Effector memory CD4-positive, alpha-beta T cell (primary cell): ENCODE data around the gene HK3.

Source experiments
- DNase-seq, 3 donors: peaks; one replicate each; pipeline ENCODE4 v3.0.0-alpha.2; 2020
- H3K27ac ChIP-seq: 2 replicates; pipeline ENCODE4 v1.7.0; 2013; ENCODE audit warnings: mild to moderate bottlenecking, low read length, moderate library complexity; ENCODE audit not compliant: insufficient read depth, poor library complexity, severe bottlenecking
- H3K27me3 ChIP-seq: replicated peaks from 2 replicates; pipeline ENCODE4 v1.7.0; 2013; ENCODE audit warnings: mild to moderate bottlenecking, low read length; ENCODE audit not compliant: insufficient read depth, control insufficient read depth, poor library complexity, severe bottlenecking
- H3K36me3 ChIP-seq: 2 replicates; pipeline ENCODE4 v1.7.0; 2013; ENCODE audit warnings: mild to moderate bottlenecking, low read length, moderate library complexity; ENCODE audit not compliant: control insufficient read depth, insufficient read depth
- H3K4me1 ChIP-seq: 2 replicates; pipeline ENCODE4 v1.7.0; 2013; ENCODE audit warnings: low read length, mild to moderate bottlenecking; ENCODE audit not compliant: control insufficient read depth, insufficient read depth, poor library complexity, severe bottlenecking
- H3K4me3 ChIP-seq: 2 replicates; pipeline ENCODE4 v1.7.0; 2013; ENCODE audit warnings: low read length, low read depth, mild to moderate bottlenecking; ENCODE audit not compliant: insufficient read depth, poor library complexity, severe bottlenecking
- H3K9me3 ChIP-seq: 2 replicates; pipeline ENCODE4 v1.7.0; 2013; ENCODE audit warnings: mild to moderate bottlenecking, low read length, moderate library complexity; ENCODE audit not compliant: control insufficient read depth

Gene HK3

DNA sequence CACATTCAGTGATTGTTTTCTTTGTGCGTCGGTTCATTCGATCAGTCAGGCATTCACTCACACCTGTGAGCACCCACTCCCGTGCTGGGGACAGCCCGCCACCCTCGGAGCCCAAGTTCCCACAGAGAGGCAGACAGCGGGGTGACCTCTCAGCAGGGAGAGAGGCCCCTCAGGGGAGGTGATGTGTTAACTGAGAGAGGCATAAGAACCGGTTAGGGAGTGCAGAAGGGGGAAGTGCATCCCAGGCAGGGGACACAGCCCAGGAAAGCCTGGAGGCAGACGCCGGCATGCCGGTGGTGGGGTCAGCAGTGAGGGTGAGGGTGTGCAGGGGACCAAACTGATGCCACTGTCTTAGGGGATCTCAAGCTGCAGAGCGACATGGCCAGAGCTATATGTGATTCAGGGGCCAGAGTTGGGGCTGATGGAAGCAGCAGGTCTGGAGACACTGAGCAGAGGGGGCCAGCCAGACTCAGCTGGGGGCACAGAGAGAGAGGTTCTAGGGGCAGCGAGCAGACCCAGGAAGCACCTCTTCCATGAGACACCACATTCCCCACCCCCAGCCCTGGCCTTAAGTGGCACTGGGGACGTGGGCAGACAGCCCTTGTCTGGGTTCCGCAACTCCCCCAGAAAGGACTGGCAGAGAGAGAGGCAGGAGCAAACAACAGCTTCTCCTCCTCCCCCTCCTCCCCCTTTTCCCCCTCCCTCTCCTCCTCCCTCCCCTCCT, 35.9 kb downstream of the HK3 start:
- peaks cover 26% of the 10 kb centered on the region for H3K27me3 ChIP-seq
- no peaks in the 10 kb centered on the region for H3K36me3 ChIP-seq
- H3K9me3 ChIP-seq = no peaks in the 10 kb centered on the region
- no peaks in the 10 kb centered on the region for H3K4me1 ChIP-seq
- H3K4me3 ChIP-seq = no peak overlapping the region
- no peak for DNase-seq
- no peak overlapping the region for H3K27ac ChIP-seq

DNA sequence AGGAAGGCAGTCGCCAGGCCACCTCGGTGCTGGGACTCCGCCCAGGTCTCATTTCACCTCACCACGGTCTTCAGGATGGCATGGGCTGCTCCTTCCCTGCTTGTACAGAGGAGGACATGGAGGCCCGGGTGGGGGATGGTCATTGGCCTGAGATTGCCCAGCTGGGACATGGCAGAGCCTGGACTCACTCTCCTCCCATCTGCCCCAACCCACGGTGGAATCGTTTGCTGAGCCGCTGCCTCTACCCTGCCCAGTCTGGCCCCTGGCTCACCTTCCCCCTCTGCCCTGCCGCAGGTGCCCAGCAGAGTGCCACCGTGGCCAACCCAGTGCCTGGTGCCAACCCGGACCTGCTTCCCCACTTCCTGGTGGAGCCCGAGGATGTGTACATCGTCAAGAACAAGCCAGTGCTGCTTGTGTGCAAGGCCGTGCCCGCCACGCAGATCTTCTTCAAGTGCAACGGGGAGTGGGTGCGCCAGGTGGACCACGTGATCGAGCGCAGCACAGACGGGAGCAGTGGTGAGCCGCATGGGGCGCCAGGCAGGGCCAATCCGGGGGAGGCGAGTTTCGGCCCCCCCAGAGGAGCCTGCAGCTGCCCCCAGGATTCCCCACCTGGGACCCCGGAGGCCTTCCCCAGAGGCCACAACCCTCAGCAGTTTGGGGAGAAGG, 36.7 kb downstream of the HK3 start:
- DNase-seq = no peak
- Histone ChIP-seq H3K9me3 (no peaks in the 10 kb centered on the region), H3K4me1 (no peaks in the 10 kb centered on the region), H3K27me3 (peaks cover 26% of the 10 kb centered on the region), H3K27ac (no peak overlapping the region), H3K36me3 (no peaks in the 10 kb centered on the region), H3K4me3 (no peak overlapping the region)

DNA sequence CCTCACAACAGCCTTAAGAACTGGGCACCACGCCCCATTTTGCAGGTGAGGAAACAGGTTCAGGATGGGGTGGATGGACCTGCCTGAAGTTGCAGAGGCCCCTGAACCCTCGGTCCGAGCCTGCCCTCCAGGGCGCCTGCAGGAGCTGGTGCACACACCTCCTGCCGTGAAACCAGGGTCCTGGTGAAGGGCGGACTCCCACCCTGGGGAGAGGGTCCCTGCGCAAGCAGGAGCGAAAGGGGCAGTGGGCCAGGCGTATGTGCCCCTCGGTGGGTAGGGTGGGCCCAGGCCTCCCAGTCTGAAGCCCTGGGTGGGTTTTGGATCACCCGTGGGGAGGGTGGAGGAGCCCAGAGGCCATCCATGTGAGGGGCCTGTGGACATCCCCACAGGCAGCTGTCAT, 37.9 kb downstream of the HK3 start:
- no peak overlapping the region for H3K4me3 ChIP-seq
- H3K27ac ChIP-seq = no peak overlapping the region
- no peaks in the 10 kb centered on the region for H3K9me3 ChIP-seq
- H3K36me3 ChIP-seq = no peaks in the 10 kb centered on the region
- DNase-seq = no peak
- H3K4me1 ChIP-seq = no peaks in the 10 kb centered on the region
- peaks cover 26% of the 10 kb centered on the region for H3K27me3 ChIP-seq

DNA sequence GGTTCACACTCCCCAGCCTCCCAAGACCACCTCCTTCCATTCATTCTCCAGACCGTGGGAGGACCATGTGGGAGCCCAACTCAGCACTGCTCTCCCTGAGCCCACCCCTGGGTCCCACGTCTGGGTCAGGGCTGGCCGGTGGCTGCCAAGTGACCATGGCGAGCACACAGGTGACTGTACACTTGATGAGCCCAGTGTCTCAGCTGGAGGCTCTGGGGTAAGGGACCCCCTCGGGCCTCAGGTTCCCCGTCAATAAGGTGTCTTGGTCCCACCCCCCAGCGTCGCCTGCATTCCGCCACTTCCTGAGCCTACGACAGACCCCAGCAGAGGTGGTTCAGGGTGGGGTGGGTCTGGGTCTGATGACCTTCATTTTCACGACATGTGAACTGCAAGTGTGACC, 38.8 kb downstream of the HK3 start:
- no peak for DNase-seq
- Histone ChIP-seq H3K27ac (no peak overlapping the region), H3K27me3 (peaks cover 21% of the 10 kb centered on the region)

DNA sequence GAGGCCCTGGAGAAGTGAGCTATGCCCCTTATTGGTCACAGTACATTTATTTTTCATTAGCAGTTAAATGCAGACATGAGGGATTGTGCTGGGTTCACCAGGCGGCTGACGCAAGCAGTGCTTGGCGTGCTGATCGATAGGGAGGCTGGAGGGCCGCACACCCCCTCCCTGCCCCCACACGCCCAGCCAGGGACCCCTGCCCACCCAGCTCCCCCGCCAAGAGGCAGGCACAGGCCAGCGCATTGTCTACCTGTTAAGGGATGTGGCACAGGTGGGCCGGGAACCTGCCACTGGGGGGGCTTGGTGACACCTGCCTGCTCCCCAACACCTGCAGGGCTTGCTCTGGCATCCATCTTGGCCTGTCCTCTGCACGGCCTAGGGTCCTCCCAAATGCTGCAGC, 39.2 kb downstream of the HK3 start:
- no peaks in the 10 kb centered on the region for H3K36me3 ChIP-seq
- H3K4me3 ChIP-seq = no peak overlapping the region
- no peak overlapping the region for H3K27ac ChIP-seq
- H3K9me3 ChIP-seq = no peaks in the 10 kb centered on the region
- no peak for DNase-seq
- H3K27me3 ChIP-seq = peaks cover 17% of the 10 kb centered on the region
- no peaks in the 10 kb centered on the region for H3K4me1 ChIP-seq

More for the DNA sequence above, 38.8 kb downstream of the HK3 start:
- Histone ChIP-seq H3K4me3 (no peak overlapping the region), H3K36me3 (no peaks in the 10 kb centered on the region), H3K9me3 (no peaks in the 10 kb centered on the region), H3K4me1 (no peaks in the 10 kb centered on the region)

DNA sequence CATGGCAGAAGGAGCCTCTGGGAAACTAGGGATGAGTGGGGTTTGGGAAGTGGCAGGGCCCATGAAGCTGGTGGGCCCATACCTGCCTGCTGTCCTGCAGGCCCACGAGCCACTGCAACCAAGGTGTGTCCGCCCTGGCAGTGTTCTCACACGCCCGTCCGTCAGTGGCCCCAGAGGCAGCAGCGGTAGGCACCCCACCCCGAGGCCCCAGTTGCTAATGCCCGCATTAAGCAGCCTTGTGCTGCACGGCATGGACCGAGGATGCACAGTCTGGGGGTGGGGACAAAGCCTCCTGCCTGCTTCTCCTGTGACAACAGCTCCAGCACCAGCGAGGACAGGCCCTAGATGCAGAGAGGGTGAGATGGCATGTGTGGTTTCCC, 41.3 kb downstream of the HK3 start:
- Histone ChIP-seq H3K36me3 (no peaks in the 10 kb centered on the region), H3K4me3 (no peak overlapping the region), H3K27me3 (peaks cover 12% of the 10 kb centered on the region), H3K4me1 (no peaks in the 10 kb centered on the region), H3K9me3 (no peaks in the 10 kb centered on the region), H3K27ac (no peak overlapping the region)
- no peak for DNase-seq

DNA sequence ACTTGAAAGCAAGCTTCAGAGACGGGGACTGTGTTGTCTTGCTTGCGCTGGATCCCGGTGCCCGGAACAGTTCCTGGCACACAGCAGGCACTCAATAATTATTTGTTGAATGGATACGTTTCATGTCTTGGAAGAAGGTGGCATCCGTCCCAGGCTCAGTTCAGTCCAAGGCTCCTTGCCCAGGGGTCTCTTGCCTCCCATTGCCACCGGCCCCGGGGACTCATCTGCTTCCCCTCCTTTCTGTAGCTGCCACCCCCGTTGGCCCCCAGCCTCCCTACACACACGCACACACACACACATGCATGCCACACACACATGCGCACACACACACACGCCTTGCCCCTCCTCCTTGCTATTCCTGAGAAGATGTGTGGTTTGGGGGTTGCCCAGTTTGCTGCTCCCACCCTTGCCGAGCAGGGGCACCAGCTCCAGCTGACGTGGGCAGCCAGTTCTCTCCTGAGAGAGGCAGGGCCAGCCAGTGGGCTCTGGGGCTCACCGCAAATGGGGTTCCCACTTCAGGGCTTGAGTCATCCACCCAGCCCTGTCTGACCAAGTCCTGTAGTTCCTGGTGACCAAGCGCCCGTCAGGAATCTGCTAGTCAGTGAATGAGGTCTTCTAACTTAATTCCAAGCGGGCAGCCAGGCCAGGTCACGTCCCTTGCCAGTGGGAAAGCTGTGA, 41.8 kb downstream of the HK3 start:
- no peak overlapping the region for H3K27ac ChIP-seq
- no peaks in the 10 kb centered on the region for H3K4me1 ChIP-seq
- DNase-seq = no peak
- H3K36me3 ChIP-seq = no peaks in the 10 kb centered on the region
- no peak overlapping the region for H3K4me3 ChIP-seq
- no peaks in the 10 kb centered on the region for H3K9me3 ChIP-seq
- H3K27me3 ChIP-seq = peaks cover 6% of the 10 kb centered on the region

DNA sequence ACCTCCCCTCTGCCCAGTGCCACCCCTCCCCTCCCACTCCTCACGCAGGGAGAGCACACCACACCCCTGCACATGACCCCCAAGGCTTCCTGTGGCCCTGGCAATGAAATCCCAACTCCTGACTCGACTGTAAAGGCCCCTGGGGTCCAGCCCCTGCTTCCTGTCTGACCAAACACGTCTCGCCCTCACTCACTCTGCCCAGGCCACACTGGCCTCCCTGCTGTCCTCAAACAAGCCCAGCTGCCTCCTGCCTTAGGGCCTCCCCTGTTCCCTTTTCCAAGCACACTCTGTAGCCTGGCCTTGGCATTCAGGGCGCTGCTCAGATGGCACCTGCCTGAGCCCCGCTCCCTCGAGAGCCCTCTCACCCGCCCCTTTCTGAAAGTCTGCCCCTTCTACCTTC, 42.4 kb downstream of the HK3 start:
- H3K27me3 ChIP-seq = peaks cover 5% of the 10 kb centered on the region
- no peaks in the 10 kb centered on the region for H3K4me1 ChIP-seq
- no peaks in the 10 kb centered on the region for H3K9me3 ChIP-seq
- H3K27ac ChIP-seq = no peak overlapping the region
- no peak for DNase-seq
- no peak overlapping the region for H3K4me3 ChIP-seq
- H3K36me3 ChIP-seq = no peaks in the 10 kb centered on the region

DNA sequence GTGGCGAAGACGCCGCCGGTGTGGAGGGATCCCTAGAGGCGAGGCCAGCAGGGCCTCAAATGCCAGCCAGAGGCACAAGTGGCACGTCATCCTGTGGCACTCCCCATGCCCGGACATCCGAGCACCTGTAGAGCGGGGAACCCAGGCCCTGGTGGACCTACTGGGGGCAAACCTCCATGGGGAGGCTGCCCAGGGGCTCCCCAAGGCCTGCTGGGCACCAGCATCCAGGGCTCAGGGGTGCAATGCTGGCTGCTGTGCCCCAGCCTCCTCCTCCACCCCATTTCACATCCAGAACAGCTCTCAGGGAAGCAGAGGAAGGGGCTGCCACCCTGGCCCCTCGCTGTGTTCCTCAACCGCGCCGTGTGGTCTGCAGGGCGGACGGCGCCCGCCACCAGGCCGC, 43.5 kb downstream of the HK3 start:
- no peak overlapping the region for H3K4me3 ChIP-seq
- no peak overlapping the region for H3K27ac ChIP-seq
- no peaks in the 10 kb centered on the region for H3K9me3 ChIP-seq
- H3K36me3 ChIP-seq = no peaks in the 10 kb centered on the region
- no peak for DNase-seq
- no peaks in the 10 kb centered on the region for H3K4me1 ChIP-seq
- peaks cover 5% of the 10 kb centered on the region for H3K27me3 ChIP-seq

DNA sequence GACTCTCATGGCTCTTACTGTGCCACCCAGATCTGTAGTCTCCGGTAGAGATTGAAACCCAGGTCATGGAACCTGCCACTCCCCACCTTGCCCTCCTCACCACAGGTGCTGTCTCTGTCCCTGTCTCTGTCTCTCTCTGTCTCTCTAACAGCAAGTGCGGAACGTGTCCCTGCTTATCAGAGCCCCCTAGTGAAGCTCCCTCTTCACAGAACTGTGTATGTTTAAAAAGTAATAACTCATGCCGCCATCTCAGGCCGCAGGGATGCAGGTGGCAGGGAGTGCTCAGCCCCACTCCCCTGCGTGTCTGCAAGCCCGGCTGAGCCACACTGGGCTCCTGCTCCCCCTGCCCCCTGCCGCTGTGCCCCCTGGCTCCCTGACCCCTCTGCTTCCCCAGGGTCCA, 45.0 kb downstream of the HK3 start:
- Histone ChIP-seq H3K27me3 (no peaks in the 10 kb centered on the region), H3K4me1 (no peaks in the 10 kb centered on the region), H3K4me3 (no peak overlapping the region), H3K36me3 (no peaks in the 10 kb centered on the region), H3K27ac (no peak overlapping the region), H3K9me3 (no peaks in the 10 kb centered on the region)
- DNase-seq = no peak
